Brain microvascular endothelial cell (primary cell): Measurements from ENCODE around the gene COG2.

Source experiments
- DNase-seq: peaks from one replicate; pipeline ENCODE4 v3.0.0-alpha.2; 2020
- H3K27ac ChIP-seq: fragments of 250-450 bp; sonication (Bioruptor Pico); 2 replicates; pipeline ENCODE4 v1.5.1; 2020; ENCODE audit warnings: mild to moderate bottlenecking, moderate library complexity
- H3K27me3 ChIP-seq: fragments of 250-450 bp; sonication (Bioruptor Pico); replicated peaks from 2 replicates; pipeline ENCODE4 v1.5.1; 2020; ENCODE audit warnings: mild to moderate bottlenecking
- H3K36me3 ChIP-seq: fragments of 250-450 bp; sonication (Bioruptor Pico); replicated peaks from 2 replicates; pipeline ENCODE4 v1.5.1; 2020; ENCODE audit warnings: mild to moderate bottlenecking
- H3K4me3 ChIP-seq: 2 replicates; pipeline ENCODE4 v1.5.1; 2011; ENCODE audit warnings: low read depth, mild to moderate bottlenecking, control low read depth, low read length, moderate library complexity
- CTCF ChIP-seq: IDR thresholded peaks from 2 replicates; pipeline ENCODE4 v1.5.1; 2011; ENCODE audit warnings: low read depth, mild to moderate bottlenecking, moderate library complexity, low read length, control low read depth, inconsistent platforms; ENCODE audit errors: missing control alignments
- in situ Hi-C: cut with HindIII; loops from 2 replicates; pipeline ENCODE4 v1.10.0; 2017; ENCODE audit warnings: low sequenced_read_pairs, low pct_ligation_motif_present

Gene COG2

GRCh38 chr1:230701434-230701833 is 59.2 kb downstream of the COG2 start:
- in situ Hi-C loops, result no loop called here
- DNase-seq, result no peak
- TF ChIP-seq CTCF, result no peak

GRCh38 chr1:230701895-230702768 is 59.9 kb downstream of the COG2 start:
- TF ChIP-seq CTCF, result no peak

More at GRCh38 chr1:230701434-230701833, 59.2 kb downstream of the COG2 start:
- H3K36me3 ChIP-seq, result no peaks in the 10 kb centered on the region
- no peak overlapping the region for H3K4me3 ChIP-seq
- no peak overlapping the region for H3K27ac ChIP-seq
- H3K27me3 ChIP-seq, result no peaks in the 10 kb centered on the region

GRCh38 chr1:230702934-230703678 is 60.8 kb downstream of the COG2 start:
- no peaks in the 10 kb centered on the region for H3K36me3 ChIP-seq
- in situ Hi-C loops, result no loop called here
- TF ChIP-seq CTCF, result no peak
- no peak overlapping the region for H3K4me3 ChIP-seq
- no peak for DNase-seq
- H3K27me3 ChIP-seq, result no peaks in the 10 kb centered on the region
- no peak overlapping the region for H3K27ac ChIP-seq

More at GRCh38 chr1:230701895-230702768, 59.9 kb downstream of the COG2 start:
- no peak overlapping the region for H3K27ac ChIP-seq
- H3K36me3 ChIP-seq, result no peaks in the 10 kb centered on the region
- in situ Hi-C loops, result no loop called here
- no peaks in the 10 kb centered on the region for H3K27me3 ChIP-seq
- DNase-seq, result no peak
- no peak overlapping the region for H3K4me3 ChIP-seq

- DNase-seq, result no peak
- in situ Hi-C loops, result no loop called here
- Histone ChIP-seq H3K4me3 (no peak overlapping the region), H3K27me3 (no peaks in the 10 kb centered on the region), H3K36me3 (no peaks in the 10 kb centered on the region), H3K27ac (no peak overlapping the region)
- no peak for TF ChIP-seq CTCF
Measured at GRCh38 chr1:230703679-230704385, 61.6 kb downstream of the COG2 start.

- H3K27ac ChIP-seq, result no peak overlapping the region
- in situ Hi-C loops, result no loop called here
- no peaks in the 10 kb centered on the region for H3K36me3 ChIP-seq
- no peak for TF ChIP-seq CTCF
- no peak overlapping the region for H3K4me3 ChIP-seq
- no peaks in the 10 kb centered on the region for H3K27me3 ChIP-seq
- no peak for DNase-seq
Measured at GRCh38 chr1:230704830-230705229, 62.5 kb downstream of the COG2 start.
